Inflammatory macrophage treated with lipopolysaccharide for 1 hour (primary cell): ENCODE results near the gene MARCOL.
"Not testable (repeated sequence)": the region's sequence is repeated elsewhere in the genome, so short reads cannot be mapped to it uniquely, and the experiment has no call there.

Experiments used
- DNase-seq, 2 donors: peaks; one replicate each; pipeline ENCODE4 v3.0.0-alpha.2; 2020 to 2022

MARCOL gene

DNA sequence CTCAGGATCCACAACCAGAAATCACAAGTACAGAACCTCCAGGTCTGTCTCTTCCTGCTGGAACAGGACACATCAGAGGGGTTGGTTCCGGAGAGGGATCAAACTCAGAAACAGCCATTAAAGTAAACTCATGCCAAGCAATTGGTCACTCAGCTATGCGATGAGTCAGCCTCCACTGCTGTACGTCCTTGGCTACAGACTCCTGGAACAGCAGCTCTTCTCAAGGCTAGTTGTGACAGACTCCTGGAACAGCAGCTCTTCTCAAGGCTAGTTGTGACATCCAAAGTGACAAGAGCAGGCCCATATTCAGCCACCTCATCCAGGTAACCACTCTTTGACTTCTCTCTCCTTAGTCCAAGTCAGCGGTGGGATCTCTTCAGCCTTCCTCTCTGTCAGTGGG lies 30.2 kb downstream of the MARCOL start, which contains the start of gene SPINK13:
SPINK13 (plus strand) TSS at position 229 of the 400 bp plus-strand sequence. CDS start 1,279 bp downstream, outside the sequence.
- no peak for DNase-seq

- DNase-seq: not testable (repeated sequence)
These were observed 36.8 kb downstream of the MARCOL start for GRCh38 chr5:148275129-148275528.

- not testable (repeated sequence) for DNase-seq
These were observed 42.6 kb downstream of the MARCOL start for GRCh38 chr5:148280893-148281292.

DNA sequence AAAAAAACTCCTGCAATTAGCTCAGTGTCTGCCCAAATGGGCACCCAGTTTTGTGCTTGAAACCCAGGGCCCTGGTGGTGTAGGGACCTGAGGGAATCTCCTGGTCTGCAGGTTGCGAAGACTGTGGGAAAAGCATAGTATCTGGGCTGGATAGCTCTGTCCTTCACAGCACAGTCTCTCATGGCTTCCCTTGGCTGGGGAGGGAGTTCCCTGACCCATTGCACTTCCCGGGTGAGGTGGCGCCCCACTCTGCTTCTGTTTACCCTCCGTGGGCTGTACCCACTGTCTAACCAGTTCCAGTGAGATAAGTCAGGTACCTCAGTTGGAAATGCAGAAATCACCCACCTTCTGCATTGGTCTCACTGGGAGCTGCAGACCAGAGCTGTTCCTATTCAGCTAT lies 43.0 kb downstream of the MARCOL start:
- not testable (repeated sequence) for DNase-seq

- peak; percentile 5 to 30 for DNase-seq
These were observed 52.2 kb downstream of the MARCOL start for GRCh38 chr5:148290271-148291195.
